Activated T-cell treated with anti-CD3 and anti-CD28 coated beads, Interleukin-2, amount 50 U/mL, for 72 hours (primary cell): ENCODE results near the gene PROSER3. TPM values are rescaled to one million over a fixed set of nuclear protein-coding genes. Genes with fewer than 3 reads are reported as not detected.
"Not testable (repeated sequence)": the region's sequence is repeated elsewhere in the genome, so short reads cannot be mapped to it uniquely, and the experiment has no call there.

ENCODE experiments used
- ATAC-seq, 2 donors: fragments of 150-1000 bp; cut with Tn5 transposase; replicated peaks in 1 of 2; 2 replicates each; pipeline ENCODE4 v1.10.0; 2021; ENCODE audit warnings: moderate library complexity in 2 of 2, mild to moderate bottlenecking in 1 of 2
- DNase-seq, 2 donors: peaks; one replicate each; pipeline ENCODE4 v3.0.0; 2021 to 2022; ENCODE audit warnings: mixed read lengths in 1 of 2
- H3K27ac Mint-ChIP-seq: one replicate; pipeline ENCODE4 v1.8.0; 2022; ENCODE audit warnings: mild to moderate bottlenecking, moderate library complexity, mixed read lengths
- H3K27me3 Mint-ChIP-seq: one replicate; pipeline ENCODE4 v1.8.0; 2022; ENCODE audit warnings: low read depth, mixed read lengths
- H3K36me3 Mint-ChIP-seq, 2 donors: one replicate each; pipeline ENCODE4 v1.8.0; 2022; ENCODE audit warnings: mixed read lengths in 2 of 2, mild to moderate bottlenecking in 1 of 2; ENCODE audit not compliant: insufficient read depth in 2 of 2
- H3K4me1 Mint-ChIP-seq: one replicate; pipeline ENCODE4 v1.8.0; 2022; ENCODE audit warnings: low read depth, mixed read lengths
- H3K4me3 Mint-ChIP-seq, 2 donors: one replicate each; pipeline ENCODE4 v1.8.0; 2022; ENCODE audit warnings: mild to moderate bottlenecking in 2 of 2, mixed read lengths in 2 of 2, moderate library complexity in 2 of 2
- H3K9me3 Mint-ChIP-seq, 2 donors: one replicate each; pipeline ENCODE4 v1.8.0; 2022; ENCODE audit warnings: mixed read lengths in 2 of 2
- total RNA-seq, 2 donors: library from RNA; stranded (reverse); gene quantifications; one replicate each; pipeline ENCODE4 v1.2.3, GENCODE V29; 2022

Gene PROSER3
- total RNA-seq, 2 donors from 2014 or later: 38.9 to 47.8 TPM

GRCh38 chr19:35792312-35792711, 34.3 kb downstream of the PROSER3 start:
- H3K9me3 Mint-ChIP-seq: no peaks in the 10 kb centered on the region
- H3K27ac Mint-ChIP-seq: no peak overlapping the region
- peaks cover 17% of the 10 kb centered on the region for H3K27me3 Mint-ChIP-seq
- ATAC-seq: no peak
- H3K4me3 Mint-ChIP-seq: no peak overlapping the region
- peaks cover 6% of the 10 kb centered on the region for H3K4me1 Mint-ChIP-seq
- H3K36me3 Mint-ChIP-seq: no peaks in the 10 kb centered on the region
- no peak for DNase-seq

GRCh38 chr19:35792888-35793287, 34.9 kb downstream of the PROSER3 start:
- H3K9me3 Mint-ChIP-seq: no peaks in the 10 kb centered on the region
- no peak for DNase-seq
- H3K27ac Mint-ChIP-seq: no peak overlapping the region
- no peak overlapping the region for H3K4me3 Mint-ChIP-seq
- H3K4me1 Mint-ChIP-seq: peaks cover 6% of the 10 kb centered on the region
- H3K36me3 Mint-ChIP-seq: no peaks in the 10 kb centered on the region
- H3K27me3 Mint-ChIP-seq: peaks cover 21% of the 10 kb centered on the region
- no peak for ATAC-seq

GRCh38 chr19:35793381-35794165, 35.6 kb downstream of the PROSER3 start:
- H3K4me1 Mint-ChIP-seq: peaks cover 6% of the 10 kb centered on the region
- no peak overlapping the region for H3K27ac Mint-ChIP-seq
- H3K27me3 Mint-ChIP-seq: peaks cover 26% of the 10 kb centered on the region
- no peaks in the 10 kb centered on the region for H3K9me3 Mint-ChIP-seq
- H3K4me3 Mint-ChIP-seq: no peak overlapping the region
- ATAC-seq (no peak), DNase-seq (no peak)
- no peaks in the 10 kb centered on the region for H3K36me3 Mint-ChIP-seq

GRCh38 chr19:35795564-35795963, 37.6 kb downstream of the PROSER3 start:
- not testable (repeated sequence) for ATAC-seq, H3K9me3 Mint-ChIP-seq, H3K27ac Mint-ChIP-seq, H3K36me3 Mint-ChIP-seq, H3K4me1 Mint-ChIP-seq, H3K4me3 Mint-ChIP-seq, DNase-seq
- H3K27me3 Mint-ChIP-seq: peaks cover 26% of the 10 kb centered on the region

GRCh38 chr19:35796645-35797542, 38.9 kb downstream of the PROSER3 start:
- Mint-ChIP-seq H3K9me3 (no peaks in the 10 kb centered on the region), H3K4me1 (peaks cover 6% of the 10 kb centered on the region), H3K27ac (peak overlapping the region; percentile 30), H3K36me3 (no peaks in the 10 kb centered on the region), H3K4me3 (peak overlapping the region in 1 of 2 donors; percentile 13), H3K27me3 (peaks cover 26% of the 10 kb centered on the region)
- ATAC-seq: peak in 1 of 2 donors; percentile 7
- DNase-seq: no peak

GRCh38 chr19:35797663-35798062, 39.7 kb downstream of the PROSER3 start:
- ATAC-seq (peak; percentile 22 to 48), DNase-seq (peak in 1 of 2 donors; percentile 20)
- Mint-ChIP-seq H3K9me3 (no peaks in the 10 kb centered on the region), H3K36me3 (no peaks in the 10 kb centered on the region), H3K4me1 (peaks cover 6% of the 10 kb centered on the region), H3K27ac (no peak overlapping the region), H3K4me3 (no peak overlapping the region), H3K27me3 (peaks cover 26% of the 10 kb centered on the region)

- H3K9me3 Mint-ChIP-seq: no peaks in the 10 kb centered on the region
- peaks cover 10% of the 10 kb centered on the region for H3K4me1 Mint-ChIP-seq
- peaks cover 14% of the 10 kb centered on the region for H3K27me3 Mint-ChIP-seq
- no peak for DNase-seq
- no peak for ATAC-seq
- no peaks in the 10 kb centered on the region for H3K36me3 Mint-ChIP-seq
- H3K27ac Mint-ChIP-seq: no peak overlapping the region
- H3K4me3 Mint-ChIP-seq: no peak overlapping the region
These were observed 43.9 kb downstream of the PROSER3 start for GRCh38 chr19:35801828-35802227.

GRCh38 chr19:35805526-35806102, 47.6 kb downstream of the PROSER3 start:
- H3K4me3 Mint-ChIP-seq: no peak overlapping the region
- DNase-seq (no peak), ATAC-seq (no peak)
- H3K4me1 Mint-ChIP-seq: peaks cover 5% of the 10 kb centered on the region
- H3K27ac Mint-ChIP-seq: no peak overlapping the region
- H3K9me3 Mint-ChIP-seq: no peaks in the 10 kb centered on the region
- no peaks in the 10 kb centered on the region for H3K36me3 Mint-ChIP-seq
- H3K27me3 Mint-ChIP-seq: peaks cover 10% of the 10 kb centered on the region

GRCh38 chr19:35806597-35806996, 48.6 kb downstream of the PROSER3 start:
- ATAC-seq: no peak
- H3K9me3 Mint-ChIP-seq: no peaks in the 10 kb centered on the region
- peaks cover 5% of the 10 kb centered on the region for H3K4me1 Mint-ChIP-seq

GRCh38 chr19:35807633-35808032, 49.7 kb downstream of the PROSER3 start:
- no peak for ATAC-seq
- Mint-ChIP-seq H3K4me1 (peaks cover 5% of the 10 kb centered on the region), H3K27ac (no peak overlapping the region), H3K4me3 (no peak overlapping the region), H3K9me3 (no peaks in the 10 kb centered on the region), H3K27me3 (peaks cover 20% of the 10 kb centered on the region), H3K36me3 (no peaks in the 10 kb centered on the region)
- DNase-seq: no peak

More at GRCh38 chr19:35806597-35806996, 48.6 kb downstream of the PROSER3 start:
- Mint-ChIP-seq H3K27ac (no peak overlapping the region), H3K4me3 (no peak overlapping the region), H3K36me3 (no peaks in the 10 kb centered on the region), H3K27me3 (peaks cover 20% of the 10 kb centered on the region)
- DNase-seq: no peak

- Mint-ChIP-seq H3K36me3 (no peaks in the 10 kb centered on the region), H3K4me3 (no peak overlapping the region), H3K9me3 (no peaks in the 10 kb centered on the region), H3K4me1 (no peaks in the 10 kb centered on the region), H3K27ac (no peak overlapping the region), H3K27me3 (peaks cover 25% of the 10 kb centered on the region)
- no peak for ATAC-seq
- DNase-seq: no peak
These were observed 53.6 kb downstream of the PROSER3 start for GRCh38 chr19:35811317-35812219.

GRCh38 chr19:35812220-35813042, 54.5 kb downstream of the PROSER3 start, which contains the start of gene PRODH2:
TSS of gene PRODH2 (minus strand) at chr19:35812845. CDS start at chr19:35812805, 40 bp downstream.
- no peaks in the 10 kb centered on the region for H3K9me3 Mint-ChIP-seq
- H3K4me3 Mint-ChIP-seq: no peak within 1 kb of the TSS
- peaks cover 26% of the 10 kb centered on the region for H3K27me3 Mint-ChIP-seq
- H3K27ac Mint-ChIP-seq: no peak within 1 kb of the TSS
- ATAC-seq (no peak), DNase-seq (no peak)
- H3K4me1 Mint-ChIP-seq: no peaks in the 10 kb centered on the region
- H3K36me3 Mint-ChIP-seq: no peaks in the 10 kb centered on the region
